Astrocyte of the cerebellum (primary cell): ENCODE results near the gene SEC16A.

ENCODE experiments used
- DNase-seq: peaks from one replicate; pipeline ENCODE4 v3.0.0-alpha.2; 2011; ENCODE audit warnings: low read depth
- H3K4me3 ChIP-seq: 2 replicates; pipeline ENCODE4 v1.5.1; 2011; ENCODE audit warnings: mild to moderate bottlenecking, low read depth, low read length, moderate library complexity
- in situ Hi-C: cut with HindIII; loops from 2 replicates; pipeline ENCODE4 v1.10.0; 2017; ENCODE audit warnings: low sequenced_read_pairs
- TF ChIP-seq, protein P1 (sequence below): IDR thresholded peaks from 2 replicates; pipeline ENCODE4 v1.5.1; 2012; ENCODE audit warnings: low read length, low read depth, moderate library complexity, mild to moderate bottlenecking; ENCODE audit errors: missing control alignments

SEC16A gene

DNA sequence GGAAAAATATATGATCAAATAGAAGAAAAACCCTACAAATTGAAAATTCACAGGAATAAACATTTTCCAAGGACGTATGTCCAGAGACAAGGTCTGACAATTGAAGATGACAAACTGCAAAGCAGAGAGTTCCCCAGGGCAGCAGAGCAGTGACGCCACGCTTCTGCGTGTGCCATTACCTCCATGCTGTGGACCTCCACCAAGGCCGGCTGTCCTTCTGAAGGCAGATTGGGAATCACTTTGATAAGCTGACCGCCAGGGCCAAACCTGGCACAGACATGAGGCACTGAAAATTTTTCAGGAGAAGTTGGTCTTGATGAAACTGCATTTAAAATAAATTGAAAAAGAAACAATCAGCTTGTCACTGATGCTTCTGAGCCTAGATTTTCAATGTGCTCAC is 18.6 kb downstream of the SEC16A start:
- no peak for DNase-seq
- TF ChIP-seq, protein P1, sequence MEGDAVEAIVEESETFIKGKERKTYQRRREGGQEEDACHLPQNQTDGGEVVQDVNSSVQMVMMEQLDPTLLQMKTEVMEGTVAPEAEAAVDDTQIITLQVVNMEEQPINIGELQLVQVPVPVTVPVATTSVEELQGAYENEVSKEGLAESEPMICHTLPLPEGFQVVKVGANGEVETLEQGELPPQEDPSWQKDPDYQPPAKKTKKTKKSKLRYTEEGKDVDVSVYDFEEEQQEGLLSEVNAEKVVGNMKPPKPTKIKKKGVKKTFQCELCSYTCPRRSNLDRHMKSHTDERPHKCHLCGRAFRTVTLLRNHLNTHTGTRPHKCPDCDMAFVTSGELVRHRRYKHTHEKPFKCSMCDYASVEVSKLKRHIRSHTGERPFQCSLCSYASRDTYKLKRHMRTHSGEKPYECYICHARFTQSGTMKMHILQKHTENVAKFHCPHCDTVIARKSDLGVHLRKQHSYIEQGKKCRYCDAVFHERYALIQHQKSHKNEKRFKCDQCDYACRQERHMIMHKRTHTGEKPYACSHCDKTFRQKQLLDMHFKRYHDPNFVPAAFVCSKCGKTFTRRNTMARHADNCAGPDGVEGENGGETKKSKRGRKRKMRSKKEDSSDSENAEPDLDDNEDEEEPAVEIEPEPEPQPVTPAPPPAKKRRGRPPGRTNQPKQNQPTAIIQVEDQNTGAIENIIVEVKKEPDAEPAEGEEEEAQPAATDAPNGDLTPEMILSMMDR = no peak
- in situ Hi-C loops = no loop called here
- no peak overlapping the region for H3K4me3 ChIP-seq

DNA sequence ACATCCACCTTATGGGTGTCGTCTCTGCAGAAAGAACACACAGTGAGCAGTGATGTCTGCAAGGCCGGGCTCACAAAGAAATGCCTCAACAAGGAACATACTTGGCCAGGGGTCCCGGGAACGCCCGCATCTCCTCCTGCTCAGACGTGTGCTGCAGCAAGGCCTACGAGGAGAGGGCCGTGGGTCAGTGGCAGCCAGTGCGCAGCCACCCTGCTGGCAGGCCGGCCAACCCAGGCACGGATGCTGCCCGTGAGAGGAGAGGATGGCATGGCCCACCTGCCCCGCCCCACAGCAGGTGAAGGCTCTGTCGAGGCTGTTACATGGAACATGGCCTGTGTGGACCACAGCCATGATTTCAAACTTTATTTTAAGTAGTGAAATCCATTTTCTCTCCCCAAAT is 19.3 kb downstream of the SEC16A start:
- in situ Hi-C loops = no loop called here
- H3K4me3 ChIP-seq = no peak overlapping the region
- no peak for DNase-seq
- TF ChIP-seq, protein P1 = no peak

DNA sequence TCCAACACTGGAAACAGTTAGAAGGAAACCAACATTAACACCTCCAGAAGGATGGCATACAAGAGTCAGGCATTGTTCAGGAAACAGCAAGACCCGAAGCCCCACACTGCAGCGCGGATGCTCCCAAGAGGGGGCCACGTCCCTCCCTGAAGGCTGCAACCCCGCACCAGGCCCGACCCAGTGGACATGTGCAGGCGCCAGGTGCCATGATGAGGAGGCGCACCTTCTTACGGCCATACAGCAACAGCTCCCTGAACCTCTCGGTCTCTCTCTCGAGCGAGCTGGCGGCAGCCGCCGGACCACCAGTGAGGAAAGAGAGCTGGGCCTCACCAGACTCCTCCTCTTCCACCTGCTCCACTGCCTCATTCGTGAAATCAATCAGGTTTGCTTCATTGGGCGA is 20.2 kb downstream of the SEC16A start:
- in situ Hi-C loops = no loop called here
- no peak overlapping the region for H3K4me3 ChIP-seq
- TF ChIP-seq, protein P1 = no peak
- no peak for DNase-seq

DNA sequence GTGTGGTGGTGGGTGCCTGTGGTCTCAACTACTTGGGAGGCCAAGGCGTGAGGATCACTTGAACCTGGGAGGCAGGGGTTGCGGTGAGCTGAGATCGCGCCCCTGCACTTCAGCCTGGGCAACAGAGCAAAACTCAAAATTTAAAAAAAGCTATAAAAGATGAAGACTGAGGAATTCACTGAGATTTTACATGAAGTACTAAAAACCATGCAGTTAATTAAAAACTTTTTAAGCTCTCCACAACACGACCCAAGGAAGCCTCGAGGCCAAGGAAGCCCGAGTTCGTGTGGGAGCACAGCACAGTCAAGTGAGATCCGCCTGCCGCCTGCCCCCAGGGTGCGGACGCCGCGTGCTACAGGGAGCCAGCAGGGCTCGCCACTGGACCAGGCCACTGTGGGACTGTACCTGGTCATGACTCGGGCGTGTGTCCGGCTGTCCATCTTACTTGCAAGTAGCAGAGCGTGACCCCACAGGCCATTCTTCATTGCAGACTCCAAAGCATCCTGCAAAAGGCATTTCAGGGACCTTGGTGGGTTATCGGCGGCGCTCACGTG is 22.0 kb downstream of the SEC16A start:
- in situ Hi-C loops = no loop called here
- no peak overlapping the region for H3K4me3 ChIP-seq
- TF ChIP-seq, protein P1 = no peak
- no peak for DNase-seq

DNA sequence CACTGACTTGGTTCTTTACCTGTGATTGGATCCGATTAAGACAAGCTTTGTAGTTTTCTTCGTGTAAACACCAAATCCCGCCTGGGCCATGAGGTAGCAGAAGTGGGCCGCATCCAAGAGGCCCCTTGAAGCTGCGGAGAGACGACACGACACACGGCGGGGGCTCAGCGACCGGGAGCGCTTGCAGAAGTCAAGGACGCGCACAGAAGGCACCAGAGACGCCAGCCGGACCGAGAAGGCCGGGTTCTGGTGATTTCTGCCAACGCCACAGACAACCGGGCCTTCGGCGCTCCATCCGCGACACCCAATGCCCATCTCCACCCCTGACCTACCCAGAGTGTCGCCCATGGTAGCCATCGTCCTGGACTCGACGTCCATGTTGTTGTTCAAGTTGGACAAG is 23.4 kb downstream of the SEC16A start:
- no peak for DNase-seq
- in situ Hi-C loops = no loop called here
- H3K4me3 ChIP-seq = no peak overlapping the region
- TF ChIP-seq, protein P1 = no peak

DNA sequence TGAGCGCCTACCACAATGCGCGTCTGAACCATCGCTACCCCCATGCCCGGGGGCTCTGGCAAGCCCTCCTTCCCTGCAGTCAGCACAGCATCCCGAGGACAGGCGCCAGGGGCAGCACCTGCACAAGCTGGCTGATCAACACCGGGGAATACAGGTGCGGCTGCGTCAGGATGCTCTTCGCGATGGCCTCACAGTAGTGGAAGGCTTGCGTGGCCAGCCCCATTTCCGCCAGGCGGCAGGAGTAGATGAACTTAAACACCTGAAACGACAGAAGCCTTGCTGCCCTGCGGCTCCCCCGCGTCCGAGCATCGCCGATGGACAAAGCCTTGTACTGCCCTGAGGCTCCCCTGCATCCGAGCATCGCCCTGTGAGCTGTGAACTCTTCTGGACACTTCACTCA is 25.5 kb downstream of the SEC16A start:
- in situ Hi-C loops = no loop called here
- no peak for DNase-seq
- TF ChIP-seq, protein P1 = no peak
- H3K4me3 ChIP-seq = no peak overlapping the region

DNA sequence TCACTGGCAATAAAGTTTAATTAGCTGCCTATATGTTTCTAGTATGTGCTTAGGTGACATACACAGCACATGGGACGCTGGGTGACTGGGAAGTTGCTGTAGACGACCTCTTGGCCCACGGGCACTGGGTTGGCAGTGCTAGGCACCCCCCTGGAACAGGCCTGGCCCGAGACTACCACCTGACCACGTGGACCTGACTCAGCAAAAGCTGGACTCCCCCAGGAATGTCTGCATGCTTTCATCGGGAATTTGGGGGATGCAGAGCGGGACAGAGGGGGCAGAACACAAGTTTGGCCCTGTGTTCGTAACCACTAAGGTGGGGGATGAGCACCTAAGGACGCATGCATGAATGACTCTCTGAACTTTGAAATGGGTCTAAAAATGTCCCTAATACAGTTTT is 26.6 kb downstream of the SEC16A start:
- TF ChIP-seq, protein P1 = no peak
- in situ Hi-C loops = no loop called here
- no peak overlapping the region for H3K4me3 ChIP-seq
- DNase-seq = no peak
